ENCODE results near the gene IGFN1. TPM values are rescaled to one million over a fixed set of nuclear protein-coding genes. Genes with fewer than 3 reads are reported as not detected.

The IGFN1 gene
- total and polyA plus RNA-seq, 3 donors from 2014 or later = 8.2 to 16.4 (median 12.5) TPM

DNA sequence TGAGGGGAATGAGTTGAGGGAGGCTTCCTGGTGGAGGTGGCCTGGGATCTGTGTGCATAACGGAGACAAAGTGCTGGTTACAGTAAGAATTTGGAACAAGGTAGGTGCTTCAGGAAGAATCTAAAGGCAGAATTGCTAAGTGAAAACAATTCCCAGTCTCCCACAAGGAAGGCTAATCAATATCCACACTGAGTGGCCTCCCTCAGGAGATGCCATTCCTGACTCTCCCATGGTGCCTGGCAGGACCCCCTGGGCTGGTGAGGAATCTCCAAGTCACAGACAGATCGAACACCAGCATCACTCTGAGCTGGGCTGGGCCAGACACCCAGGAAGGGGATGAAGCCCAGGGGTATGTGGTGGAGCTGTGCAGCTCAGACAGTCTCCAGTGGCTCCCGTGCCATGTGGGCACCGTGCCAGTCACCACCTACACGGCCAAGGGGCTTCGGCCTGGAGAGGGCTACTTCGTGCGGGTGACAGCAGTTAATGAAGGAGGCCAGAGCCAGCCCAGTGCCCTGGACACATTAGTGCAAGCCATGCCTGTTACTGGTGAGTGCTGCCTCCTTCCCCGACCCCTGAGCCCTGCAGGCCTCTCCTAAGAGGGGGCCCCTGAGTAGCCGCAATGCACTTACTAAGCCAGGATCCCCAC is 30.7 kb downstream of the IGFN1 start:
- no peaks in the 10 kb centered on the region for H3K36me3 ChIP-seq (ENCODE audit: low read depth, missing control alignments)
- TF ChIP-seq CTCF (IDR thresholded peaks at IDR 0.05) (no peak), POLR2A (IDR thresholded peaks at IDR 0.05) (no peak)
- H3K27ac ChIP-seq = no peak overlapping the region
- intact Hi-C loops (cut with DNase I; ENCODE audit: low total_unique reads) = no loop called here
- H3K4me3 ChIP-seq = no peak overlapping the region
- H3K4me1 ChIP-seq = peaks cover 6% of the 10 kb centered on the region
- no peaks in the 10 kb centered on the region for H3K27me3 ChIP-seq
- H3K9me3 ChIP-seq = no peaks in the 10 kb centered on the region
- DNase-seq = no peak
- 81 to 96% methylated on average over 6 to 10 of the region's 10 CpGs for WGBS, 2 donors

- no peaks in the 10 kb centered on the region for H3K27me3 ChIP-seq
- H3K4me1 ChIP-seq = peaks cover 6% of the 10 kb centered on the region
- intact Hi-C loops (cut with DNase I; ENCODE audit: low total_unique reads) = no loop called here
- TF ChIP-seq CTCF (IDR thresholded peaks at IDR 0.05) (no peak), POLR2A (IDR thresholded peaks at IDR 0.05) (no peak)
- no peaks in the 10 kb centered on the region for H3K36me3 ChIP-seq (ENCODE audit: low read depth, missing control alignments)
- no peaks in the 10 kb centered on the region for H3K9me3 ChIP-seq
- H3K27ac ChIP-seq = no peak overlapping the region
- WGBS, 2 donors = 87% methylated on average over 6 of the region's 6 CpGs
- no peak for DNase-seq
- no peak overlapping the region for H3K4me3 ChIP-seq
These were observed 31.5 kb downstream of the IGFN1 start for GRCh38 chr1:201222125-201222524.

DNA sequence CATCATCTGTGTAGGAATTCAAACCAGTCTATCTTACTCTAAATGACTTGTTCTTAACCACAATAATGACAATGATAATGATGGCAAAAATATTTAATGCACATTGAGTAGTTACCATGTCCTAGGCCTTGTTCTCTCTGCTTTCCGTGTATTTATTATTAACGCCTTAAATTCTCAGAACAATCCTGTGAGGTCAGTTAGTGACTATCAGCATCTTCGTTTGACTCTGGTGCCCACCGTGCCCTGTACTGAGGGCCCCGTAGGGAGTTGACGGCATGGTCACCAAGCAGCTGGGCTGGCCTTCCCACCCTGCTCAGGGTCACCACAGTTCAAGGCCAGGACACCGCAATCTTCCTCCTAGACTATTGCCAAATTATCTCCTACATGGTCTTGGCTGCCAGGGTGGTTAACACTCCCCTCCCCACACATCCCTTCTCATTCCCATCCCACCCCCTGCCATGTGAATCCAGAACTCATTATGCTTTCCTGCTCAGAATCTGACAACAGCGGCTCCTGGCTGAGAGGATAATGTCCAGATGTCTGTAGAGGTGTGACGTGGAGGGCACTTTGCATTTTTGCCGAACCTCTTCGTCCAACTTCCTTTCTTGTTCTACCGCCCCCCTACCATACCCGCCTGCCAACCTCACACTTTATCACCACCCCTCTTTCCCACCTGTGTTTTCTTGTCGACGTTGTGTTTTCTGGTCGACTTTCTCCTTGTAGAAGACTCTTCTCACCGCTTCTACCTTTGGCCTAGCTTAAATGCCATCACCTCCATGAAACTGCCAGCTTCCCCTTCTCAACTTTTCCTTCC is 33.4 kb downstream of the IGFN1 start:
- no peak for DNase-seq
- no peaks in the 10 kb centered on the region for H3K9me3 ChIP-seq
- 68 to 71% methylated on average over 17 of the region's 17 CpGs for WGBS, 2 donors
- no peak overlapping the region for H3K27ac ChIP-seq
- no peak for TF ChIP-seq POLR2A (IDR thresholded peaks at IDR 0.05)
- no peak for TF ChIP-seq CTCF (IDR thresholded peaks at IDR 0.05)
- H3K36me3 ChIP-seq (ENCODE audit: low read depth, missing control alignments) = no peaks in the 10 kb centered on the region
- intact Hi-C loops (cut with DNase I; ENCODE audit: low total_unique reads) = no loop called here
- H3K27me3 ChIP-seq = no peaks in the 10 kb centered on the region
- H3K4me3 ChIP-seq = no peak overlapping the region
- no peaks in the 10 kb centered on the region for H3K4me1 ChIP-seq

- no peaks in the 10 kb centered on the region for H3K27me3 ChIP-seq
- TF ChIP-seq CTCF (IDR thresholded peaks at IDR 0.05) (no peak), POLR2A (IDR thresholded peaks at IDR 0.05) (no peak)
- H3K4me1 ChIP-seq = no peaks in the 10 kb centered on the region
- no peak overlapping the region for H3K27ac ChIP-seq
- DNase-seq = no peak
- no peaks in the 10 kb centered on the region for H3K9me3 ChIP-seq
- intact Hi-C loops (cut with DNase I; ENCODE audit: low total_unique reads) = no loop called here
- H3K4me3 ChIP-seq = no peak overlapping the region
- WGBS, 2 donors = 84 to 91% methylated on average over 7 of the region's 7 CpGs
- no peaks in the 10 kb centered on the region for H3K36me3 ChIP-seq (ENCODE audit: low read depth, missing control alignments)
These were observed 34.2 kb downstream of the IGFN1 start for GRCh38 chr1:201224666-201225370.
